CD14-positive monocyte (primary cell): ENCODE results near the gene PHYHIPL. TPM values are rescaled to one million over a fixed set of nuclear protein-coding genes. Genes with fewer than 3 reads are reported as not detected.

Source experiments
- DNase-seq, 3 donors: peaks; one replicate each; pipeline ENCODE4 v3.0.0-alpha.2; 2011 to 2022
- H2AFZ ChIP-seq: 2 replicates; pipeline ENCODE4 v1.6.0; 2012; ENCODE audit warnings: mild to moderate bottlenecking, low read depth, low read length, inconsistent platforms; ENCODE audit not compliant: insufficient read depth, poor library complexity, severe bottlenecking
- H3K27ac ChIP-seq, 2 donors: 1 replicate in 1 of 2; 2 replicates in 1 of 2; pipeline ENCODE4 v1.5.1; 2012 to 2013; ENCODE audit warnings: low read length in 2 of 2, control low read depth in 1 of 2, inconsistent platforms in 1 of 2, low read depth in 1 of 2, mild to moderate bottlenecking in 1 of 2
- H3K27me3 ChIP-seq, 2 donors: one replicate each; pipeline versions ENCODE4 v1.6.0 to v1.6.1; 2011 to 2013; ENCODE audit warnings: low read length in 2 of 2; ENCODE audit not compliant: control insufficient read depth in 2 of 2, insufficient read depth in 2 of 2
- H3K36me3 ChIP-seq, 2 donors: replicated peaks in 1 of 2; 1 replicate in 1 of 2; 2 replicates in 1 of 2; pipeline versions ENCODE4 v1.5.1 to v1.6.1; 2012 to 2013; ENCODE audit warnings: low read length in 2 of 2, control low read depth in 1 of 2, inconsistent platforms in 1 of 2, mild to moderate bottlenecking in 1 of 2; ENCODE audit not compliant: insufficient read depth in 2 of 2, control insufficient read depth in 1 of 2
- H3K4me1 ChIP-seq, 2 donors: 1 replicate in 1 of 2; 2 replicates in 1 of 2; pipeline versions ENCODE4 v1.5.1 to v1.6.1; 2012 to 2013; ENCODE audit warnings: low read length in 2 of 2, control low read depth in 1 of 2, inconsistent platforms in 1 of 2, mild to moderate bottlenecking in 1 of 2, moderate library complexity in 1 of 2; ENCODE audit not compliant: insufficient read depth in 2 of 2, control insufficient read depth in 1 of 2
- H3K4me2 ChIP-seq: replicated peaks from 2 replicates; pipeline ENCODE3; 2012; ENCODE audit warnings: low read length, moderate library complexity, mild to moderate bottlenecking; ENCODE audit not compliant: poor library complexity, severe bottlenecking; ENCODE audit errors: extremely low read depth
- H3K4me3 ChIP-seq, 3 experiments: fragments of 200-600 bp in 1 of 3; sonication (generic) in 1 of 3; replicated peaks in 1 of 3; 1 replicate in 2 of 3; 2 replicates in 1 of 3; pipeline ENCODE4 v1.5.1; 2011 to 2013; ENCODE audit warnings: low read length in 3 of 3, mild to moderate bottlenecking in 3 of 3, control low read depth in 2 of 3, low read depth in 2 of 3, inconsistent platforms in 1 of 3, moderate library complexity in 1 of 3
- H3K79me2 ChIP-seq: 2 replicates; pipeline ENCODE4 v1.6.0; 2012; ENCODE audit warnings: mild to moderate bottlenecking, control low read depth, inconsistent platforms, low read length, moderate library complexity; ENCODE audit not compliant: insufficient read depth
- H3K9ac ChIP-seq: 2 replicates; pipeline ENCODE4 v1.6.0; 2017; ENCODE audit warnings: low read length, mild to moderate bottlenecking; ENCODE audit not compliant: insufficient read depth, poor library complexity, severe bottlenecking
- H3K9me3 ChIP-seq, 2 donors: replicated peaks in 1 of 2; 1 replicate in 1 of 2; 2 replicates in 1 of 2; pipeline versions ENCODE4 v1.5.1 to v1.6.1; 2012 to 2013; ENCODE audit warnings: low read length in 2 of 2, control low read depth in 1 of 2; ENCODE audit not compliant: control insufficient read depth in 1 of 2, insufficient read depth in 1 of 2
- H4K20me1 ChIP-seq: 2 replicates; pipeline ENCODE4 v1.6.0; 2012; ENCODE audit warnings: mild to moderate bottlenecking, low read length, control low read depth, moderate library complexity; ENCODE audit not compliant: insufficient read depth
- H3K27ac Mint-ChIP-seq, 7 donors: one replicate each; pipeline ENCODE4 v1.8.0; 2020; ENCODE audit warnings: mild to moderate bottlenecking in 7 of 7, mixed read lengths in 7 of 7, moderate library complexity in 6 of 7, inconsistent platforms in 2 of 7
- H3K27me3 Mint-ChIP-seq, 3 donors: one replicate each; pipeline ENCODE4 v1.8.0; 2021 to 2022; ENCODE audit warnings: low read depth in 3 of 3, mild to moderate bottlenecking in 3 of 3, mixed read lengths in 3 of 3, moderate library complexity in 3 of 3, inconsistent platforms in 1 of 3
- H3K36me3 Mint-ChIP-seq, 2 donors: one replicate each; pipeline ENCODE4 v1.8.0; 2020; ENCODE audit warnings: mixed read lengths in 2 of 2, inconsistent platforms in 1 of 2, mild to moderate bottlenecking in 1 of 2
- H3K4me1 Mint-ChIP-seq: one replicate; pipeline ENCODE4 v1.8.0; 2020; ENCODE audit warnings: mild to moderate bottlenecking, mixed read lengths
- H3K4me3 Mint-ChIP-seq, 2 donors: one replicate each; pipeline ENCODE4 v1.8.0; 2020; ENCODE audit warnings: mild to moderate bottlenecking in 2 of 2, mixed read lengths in 2 of 2, moderate library complexity in 1 of 2
- H3K9me3 Mint-ChIP-seq, 7 donors: one replicate each; pipeline ENCODE4 v1.8.0; 2020 to 2022; ENCODE audit warnings: mixed read lengths in 7 of 7, mild to moderate bottlenecking in 6 of 7, moderate library complexity in 6 of 7, inconsistent platforms in 2 of 7
- WGBS: methylation state at CpG from one replicate; pipeline ENCODE4 v1.1.5; 2013; ENCODE audit warnings: missing lambda C conversion rate; ENCODE audit not compliant: insufficient coverage; 5-methylcytosine and 5-hydroxymethylcytosine counted together
- intact Hi-C, 2 donors: fragments of 100-400 bp; cut with micrococcal nuclease; formaldehyde crosslinking; loops; one replicate each; pipeline versions ENCODE4 v1.15.0 to v1.15.1; 2023
- polyA plus RNA-seq, 3 donors: library from polyadenylated mRNA; depleted of rRNA in 1 of 3; unstranded in 2 of 3; stranded (reverse) in 1 of 3; fragments of 300-500 nt in 2 of 3; fragments of >200 nt in 1 of 3; fragmentation: Illumina TruSeq in 2 of 3; gene quantifications; 1 replicate in 2 of 3; 2 replicates in 1 of 3; pipeline ENCODE4 v1.2.3, GENCODE V29; 2012 to 2021
- TF ChIP-seq, protein P1 (sequence below): fragments of 200-600 bp; IDR thresholded peaks from one replicate; pipeline ENCODE4 v1.8.0; 2022; ENCODE audit warnings: antibody characterized with exemption, mild to moderate bottlenecking

PHYHIPL gene
- polyA plus RNA-seq, 3 donors = not detected

- no peak overlapping the region for H3K27ac Mint-ChIP-seq
- H3K4me3 Mint-ChIP-seq = no peak overlapping the region
- TF ChIP-seq, protein P1, sequence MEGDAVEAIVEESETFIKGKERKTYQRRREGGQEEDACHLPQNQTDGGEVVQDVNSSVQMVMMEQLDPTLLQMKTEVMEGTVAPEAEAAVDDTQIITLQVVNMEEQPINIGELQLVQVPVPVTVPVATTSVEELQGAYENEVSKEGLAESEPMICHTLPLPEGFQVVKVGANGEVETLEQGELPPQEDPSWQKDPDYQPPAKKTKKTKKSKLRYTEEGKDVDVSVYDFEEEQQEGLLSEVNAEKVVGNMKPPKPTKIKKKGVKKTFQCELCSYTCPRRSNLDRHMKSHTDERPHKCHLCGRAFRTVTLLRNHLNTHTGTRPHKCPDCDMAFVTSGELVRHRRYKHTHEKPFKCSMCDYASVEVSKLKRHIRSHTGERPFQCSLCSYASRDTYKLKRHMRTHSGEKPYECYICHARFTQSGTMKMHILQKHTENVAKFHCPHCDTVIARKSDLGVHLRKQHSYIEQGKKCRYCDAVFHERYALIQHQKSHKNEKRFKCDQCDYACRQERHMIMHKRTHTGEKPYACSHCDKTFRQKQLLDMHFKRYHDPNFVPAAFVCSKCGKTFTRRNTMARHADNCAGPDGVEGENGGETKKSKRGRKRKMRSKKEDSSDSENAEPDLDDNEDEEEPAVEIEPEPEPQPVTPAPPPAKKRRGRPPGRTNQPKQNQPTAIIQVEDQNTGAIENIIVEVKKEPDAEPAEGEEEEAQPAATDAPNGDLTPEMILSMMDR = no peak
- H3K27ac ChIP-seq = no peak overlapping the region
- peaks cover 2% of the 10 kb centered on the region for H3K4me1 Mint-ChIP-seq
- H3K9me3 ChIP-seq = no peaks in the 10 kb centered on the region
- H3K79me2 ChIP-seq = no peaks in the 10 kb centered on the region
- no peaks in the 10 kb centered on the region for H3K36me3 ChIP-seq
- H3K4me3 ChIP-seq = no peak overlapping the region
- intact Hi-C loops = no loop called here
- H2AFZ ChIP-seq = no peak overlapping the region
- H3K9me3 Mint-ChIP-seq = no peaks in the 10 kb centered on the region
- no peak overlapping the region for H3K9ac ChIP-seq
- H3K4me1 ChIP-seq = no peaks in the 10 kb centered on the region
- H3K36me3 Mint-ChIP-seq = no peaks in the 10 kb centered on the region
- no peaks in the 10 kb centered on the region for H4K20me1 ChIP-seq
- H3K4me2 ChIP-seq = no peak overlapping the region
- peaks cover 0 to 1% (median 0%) of the 10 kb centered on the region in 3 donors for H3K27me3 Mint-ChIP-seq
- H3K27me3 ChIP-seq = no peaks in the 10 kb centered on the region
- WGBS = no CpG with 5 or more reads among the region's 1 CpG
- no peak for DNase-seq
Observed at GRCh38 chr10:59244871-59245270, 68.4 kb downstream of the PHYHIPL start.

- Histone ChIP-seq H3K27ac (no peak overlapping the region), H4K20me1 (no peaks in the 10 kb centered on the region), H3K4me1 (no peaks in the 10 kb centered on the region), H3K79me2 (no peaks in the 10 kb centered on the region), H3K4me2 (no peak overlapping the region), H3K27me3 (no peaks in the 10 kb centered on the region), H3K4me3 (no peak overlapping the region), H3K36me3 (no peaks in the 10 kb centered on the region), H2AFZ (no peak overlapping the region), H3K9me3 (no peaks in the 10 kb centered on the region), H3K9ac (no peak overlapping the region)
- no peak for DNase-seq
- WGBS = no CpG with 5 or more reads among the region's 1 CpG
- peaks cover 2% of the 10 kb centered on the region for H3K4me1 Mint-ChIP-seq
- TF ChIP-seq, protein P1 = no peak
- H3K27me3 Mint-ChIP-seq = peaks cover 0 to 1% (median 0%) of the 10 kb centered on the region in 3 donors
- intact Hi-C loops = no loop called here
- H3K9me3 Mint-ChIP-seq = no peaks in the 10 kb centered on the region
- H3K36me3 Mint-ChIP-seq = no peaks in the 10 kb centered on the region
- H3K27ac Mint-ChIP-seq = no peak overlapping the region
- H3K4me3 Mint-ChIP-seq = no peak overlapping the region
Observed at GRCh38 chr10:59245686-59246085, 69.2 kb downstream of the PHYHIPL start.
